ENCODE data around the gene OR5H14. TPM values are rescaled to one million over a fixed set of nuclear protein-coding genes. Genes with fewer than 3 reads are reported as not detected.

The OR5H14 gene
- total RNA-seq (2021) (not detected in 2 replicates), Bru-seq, nascent RNA (percentile 7 among the genes with signal in this experiment), BruChase-seq, experiment 1, labeled RNA remaining after a 2-hour chase (not detected), BruChase-seq, experiment 2, labeled RNA remaining after a 6-hour chase (not detected)
- long read RNA-seq: 0 reads

DNA sequence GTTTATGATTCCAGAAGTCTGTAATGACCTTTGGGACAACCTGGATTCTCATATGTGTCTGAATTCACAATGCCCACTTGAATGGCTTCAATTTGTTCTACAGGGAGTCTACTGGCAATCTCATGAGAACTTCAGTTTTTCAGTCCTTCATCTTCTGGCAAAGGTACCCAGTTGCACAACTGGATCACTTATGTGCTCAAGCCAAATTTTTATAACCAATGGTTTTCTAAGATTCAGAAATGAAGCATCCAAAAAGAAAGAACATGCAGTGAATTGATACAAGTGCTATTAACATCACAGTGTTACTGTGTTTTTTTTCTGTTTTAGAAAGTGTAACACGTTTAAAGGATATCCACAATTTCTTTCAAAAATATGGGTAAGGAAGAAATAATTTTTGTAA, at the start of gene OR5H14:
TSS of gene OR5H14 (plus strand) at position 301 of the 400 bp plus-strand sequence. CDS start 1,907 bp downstream, outside the sequence.
- 0 out of 2 replicates have a peak, but pooled peaks cover 5% of the 10 kb centered on the region for H3K9me2 ChIP-seq (ENCODE audit: insufficient read depth)
- CTCF ChIA-PET: no interaction called here
- no peaks in the 10 kb centered on the region for H4K20me1 ChIP-seq (ENCODE audit: insufficient read depth)
- H3K79me2 ChIP-seq (ENCODE audit: low read depth): no peaks in the 10 kb centered on the region
- BruUV-seq (replicated peaks): no TSS peak
- intact Hi-C loops (cut with micrococcal nuclease; ENCODE audit: unreplicated experiment): no loop called here
- POLR2A ChIA-PET (ENCODE audit: unreplicated experiment): no interaction called here
- TF ChIP-seq, protein P1, sequence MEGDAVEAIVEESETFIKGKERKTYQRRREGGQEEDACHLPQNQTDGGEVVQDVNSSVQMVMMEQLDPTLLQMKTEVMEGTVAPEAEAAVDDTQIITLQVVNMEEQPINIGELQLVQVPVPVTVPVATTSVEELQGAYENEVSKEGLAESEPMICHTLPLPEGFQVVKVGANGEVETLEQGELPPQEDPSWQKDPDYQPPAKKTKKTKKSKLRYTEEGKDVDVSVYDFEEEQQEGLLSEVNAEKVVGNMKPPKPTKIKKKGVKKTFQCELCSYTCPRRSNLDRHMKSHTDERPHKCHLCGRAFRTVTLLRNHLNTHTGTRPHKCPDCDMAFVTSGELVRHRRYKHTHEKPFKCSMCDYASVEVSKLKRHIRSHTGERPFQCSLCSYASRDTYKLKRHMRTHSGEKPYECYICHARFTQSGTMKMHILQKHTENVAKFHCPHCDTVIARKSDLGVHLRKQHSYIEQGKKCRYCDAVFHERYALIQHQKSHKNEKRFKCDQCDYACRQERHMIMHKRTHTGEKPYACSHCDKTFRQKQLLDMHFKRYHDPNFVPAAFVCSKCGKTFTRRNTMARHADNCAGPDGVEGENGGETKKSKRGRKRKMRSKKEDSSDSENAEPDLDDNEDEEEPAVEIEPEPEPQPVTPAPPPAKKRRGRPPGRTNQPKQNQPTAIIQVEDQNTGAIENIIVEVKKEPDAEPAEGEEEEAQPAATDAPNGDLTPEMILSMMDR (conservative IDR thresholded peaks at IDR 0.05): no peak
- no peak for TF ChIP-seq EZH2 (IDR thresholded peaks at IDR 0.05; ENCODE audit: low read depth)
- no peak within 1 kb of the TSS for H3K4me3 ChIP-seq
- H3K9me3 ChIP-seq (ENCODE audit: insufficient read depth, low read depth): no peaks in the 10 kb centered on the region
- no peaks in the 10 kb centered on the region for H3K27me3 ChIP-seq (ENCODE audit: insufficient read depth, low read depth)
- peaks cover 9% of the 10 kb centered on the region for H3F3A ChIP-seq (ENCODE audit: insufficient read depth, low read depth)
- peaks cover 11% of the 10 kb centered on the region for H3K4me1 ChIP-seq (replicated peaks; ENCODE audit: insufficient read depth)
- H3K36me3 ChIP-seq (ENCODE audit: low read depth): no peaks in the 10 kb centered on the region
- H3K27ac ChIP-seq: no peak within 1 kb of the TSS
- H2AFZ ChIP-seq: no peak within 1 kb of the TSS
- DNase-seq: no peak
- no peak within 1 kb of the TSS for H3K4me2 ChIP-seq

DNA sequence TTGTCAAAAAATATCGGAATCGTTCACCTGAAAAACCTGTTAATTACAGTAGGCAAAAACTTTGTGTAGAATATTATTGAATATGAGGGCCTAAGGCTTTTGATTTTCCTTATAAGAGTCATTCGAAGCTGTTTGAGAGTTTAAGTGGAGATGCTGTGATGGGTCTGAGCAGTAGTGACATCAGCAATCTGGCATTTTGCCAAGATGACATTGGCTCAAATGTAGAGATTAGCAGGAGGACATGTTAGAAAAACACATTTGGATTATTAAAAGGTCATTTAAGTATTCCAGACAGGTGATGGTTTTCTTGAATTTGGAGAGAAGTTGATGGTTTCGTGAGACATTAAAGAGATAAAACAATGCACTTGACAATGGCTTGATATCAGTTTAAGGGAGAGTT, 47.4 kb upstream of the OR5H14 start:
- Histone ChIP-seq H3K27me3 (ENCODE audit: insufficient read depth, low read depth) (no peaks in the 10 kb centered on the region), H3K27ac (no peak overlapping the region), H3K36me3 (ENCODE audit: low read depth) (no peaks in the 10 kb centered on the region), H3K79me2 (ENCODE audit: low read depth) (no peaks in the 10 kb centered on the region), H3K4me2 (no peak overlapping the region), H3K4me3 (no peak overlapping the region), H3K9me3 (ENCODE audit: insufficient read depth, low read depth) (no peaks in the 10 kb centered on the region), H4K20me1 (ENCODE audit: insufficient read depth) (no peaks in the 10 kb centered on the region; the same call in 1 of the 2 replicates), H3K9me2 (ENCODE audit: insufficient read depth) (peaks cover 5% of the 10 kb centered on the region), H3F3A (ENCODE audit: insufficient read depth, low read depth) (no peaks in the 10 kb centered on the region), H3K4me1 (replicated peaks; ENCODE audit: insufficient read depth) (peaks cover 5% of the 10 kb centered on the region; the same call in 1 of the 2 replicates), H2AFZ (no peak overlapping the region)
- DNase-seq: no peak
- TF ChIP-seq, protein P1 (conservative IDR thresholded peaks at IDR 0.05): no peak
- no peak for TF ChIP-seq EZH2 (IDR thresholded peaks at IDR 0.05; ENCODE audit: low read depth)
- BruUV-seq (replicated peaks): no TSS peak
- POLR2A ChIA-PET (ENCODE audit: unreplicated experiment): no interaction called here
- CTCF ChIA-PET: no interaction called here
- intact Hi-C loops (cut with micrococcal nuclease; ENCODE audit: unreplicated experiment): no loop called here

DNA sequence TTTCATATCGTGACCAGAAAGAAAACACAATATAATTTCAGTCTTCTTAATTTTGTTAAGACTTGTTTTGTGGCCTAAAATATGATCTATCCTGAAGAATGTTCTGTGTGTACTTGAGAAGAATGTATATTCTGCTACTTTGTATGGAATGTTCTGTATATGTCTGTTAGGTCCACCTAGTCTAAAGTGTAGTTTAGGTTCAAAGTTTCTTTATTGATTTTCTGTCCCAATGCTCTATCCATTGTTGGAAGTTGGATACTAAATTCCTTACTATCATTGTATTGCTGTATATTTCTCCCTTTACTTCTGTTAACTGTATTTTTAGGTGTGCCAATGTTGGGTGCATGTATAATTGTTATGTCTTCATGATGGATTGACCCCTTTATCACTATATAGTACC, 39.1 kb upstream of the OR5H14 start:
- peaks cover 4% of the 10 kb centered on the region; the same call in 1 of the 2 replicates for H3K9me3 ChIP-seq (ENCODE audit: insufficient read depth, low read depth)
- BruUV-seq (replicated peaks): no TSS peak
- no peak overlapping the region for H2AFZ ChIP-seq
- no peaks in the 10 kb centered on the region for H3F3A ChIP-seq (ENCODE audit: insufficient read depth, low read depth)
- intact Hi-C loops (cut with micrococcal nuclease; ENCODE audit: unreplicated experiment): no loop called here
- H3K4me2 ChIP-seq: no peak overlapping the region
- H4K20me1 ChIP-seq (ENCODE audit: insufficient read depth): no peaks in the 10 kb centered on the region
- no peak overlapping the region for H3K27ac ChIP-seq
- no peak for DNase-seq
- no peaks in the 10 kb centered on the region for H3K4me1 ChIP-seq (replicated peaks; ENCODE audit: insufficient read depth)
- H3K9me2 ChIP-seq (ENCODE audit: insufficient read depth): no peaks in the 10 kb centered on the region
- no peaks in the 10 kb centered on the region for H3K79me2 ChIP-seq (ENCODE audit: low read depth)
- CTCF ChIA-PET: no interaction called here
- POLR2A ChIA-PET (ENCODE audit: unreplicated experiment): no interaction called here
- no peaks in the 10 kb centered on the region for H3K36me3 ChIP-seq (ENCODE audit: low read depth)
- H3K4me3 ChIP-seq: no peak overlapping the region
- no peaks in the 10 kb centered on the region for H3K27me3 ChIP-seq (ENCODE audit: insufficient read depth, low read depth)
- TF ChIP-seq, protein P1 (conservative IDR thresholded peaks at IDR 0.05): no peak
